GM23248 (cell line): ENCODE results near the gene VIM. TPM values are rescaled to one million over a fixed set of nuclear protein-coding genes. Genes with fewer than 3 reads are reported as not detected.

Experiments used
- DNase-seq: peaks from one replicate; pipeline ENCODE4 v3.0.0-alpha.2; 2015
- H2AFZ ChIP-seq: fragments of 200-600 bp; sonication (generic); 2 replicates; pipeline ENCODE4 v1.6.1; 2016; ENCODE audit warnings: antibody characterized with exemption
- H3F3A ChIP-seq: fragments of 200-600 bp; sonication (generic); 2 replicates; pipeline ENCODE4 v1.6.1; 2016; ENCODE audit warnings: mild to moderate bottlenecking, antibody characterized with exemption, mixed run types; ENCODE audit not compliant: insufficient read depth
- H3K27ac ChIP-seq: fragments of 200-600 bp; sonication (generic); 2 replicates; pipeline ENCODE4 v1.5.1; 2016; ENCODE audit warnings: mild to moderate bottlenecking
- H3K27me3 ChIP-seq: fragments of 200-600 bp; sonication (generic); replicated peaks from 2 replicates; pipeline ENCODE4 v1.6.1; 2016; ENCODE audit warnings: mild to moderate bottlenecking; ENCODE audit not compliant: insufficient read depth
- H3K36me3 ChIP-seq: fragments of 200-600 bp; sonication (generic); 2 replicates; pipeline ENCODE4 v1.6.1; 2016; ENCODE audit warnings: low read depth, mild to moderate bottlenecking
- H3K4me1 ChIP-seq: fragments of 200-600 bp; sonication (generic); 2 replicates; pipeline ENCODE4 v1.6.1; 2016; ENCODE audit warnings: mild to moderate bottlenecking; ENCODE audit not compliant: insufficient read depth
- H3K4me2 ChIP-seq: fragments of 200-600 bp; sonication (generic); one replicate; pipeline ENCODE4 v1.6.1; 2016; ENCODE audit warnings: mild to moderate bottlenecking; ENCODE audit not compliant: unreplicated experiment
- H3K4me3 ChIP-seq: fragments of 200-600 bp; sonication (generic); 2 replicates; pipeline ENCODE4 v1.5.1; 2016; ENCODE audit warnings: mild to moderate bottlenecking
- H3K79me2 ChIP-seq: fragments of 200-600 bp; sonication (generic); 2 replicates; pipeline ENCODE4 v1.6.1; 2016; ENCODE audit warnings: mild to moderate bottlenecking; ENCODE audit not compliant: insufficient read depth
- H3K9ac ChIP-seq: fragments of 200-600 bp; sonication (generic); 2 replicates; pipeline ENCODE4 v1.6.1; 2016; ENCODE audit warnings: mild to moderate bottlenecking
- H3K9me2 ChIP-seq: fragments of 200-600 bp; sonication (generic); 2 replicates; pipeline ENCODE4 v1.6.1; 2016; ENCODE audit warnings: mixed run types, mild to moderate bottlenecking, moderate library complexity; ENCODE audit not compliant: insufficient read depth
- H3K9me3 ChIP-seq: fragments of 200-600 bp; sonication (generic); one replicate; pipeline ENCODE4 v1.6.1; 2017; ENCODE audit warnings: low read depth
- H4K20me1 ChIP-seq: fragments of 200-600 bp; sonication (generic); 2 replicates; pipeline ENCODE4 v1.6.0; 2016; ENCODE audit not compliant: insufficient read depth
- EZH2 ChIP-seq: fragments of 200-600 bp; sonication (generic); IDR thresholded peaks from 2 replicates; pipeline ENCODE4 v1.6.1; 2018; ENCODE audit warnings: antibody characterized with exemption, mild to moderate bottlenecking; ENCODE audit not compliant: insufficient read depth, poor library complexity, severe bottlenecking
- EZH2phosphoT487 ChIP-seq: fragments of 200-600 bp; sonication (generic); IDR thresholded peaks from 2 replicates; pipeline ENCODE4 v1.6.1; 2018; ENCODE audit warnings: antibody characterized with exemption, moderate library complexity, mild to moderate bottlenecking, low read depth; ENCODE audit not compliant: insufficient read depth
- WGBS, 2 experiments: methylation state at CpG; one replicate each; pipeline ENCODE4 v1.1.6; 2015 to 2017; ENCODE audit warnings: low lambda C conversion rate in 2 of 2, low coverage in 1 of 2; ENCODE audit errors: missing lambda C conversion rate in 2 of 2; 5-methylcytosine and 5-hydroxymethylcytosine counted together
- in situ Hi-C: fragments of 300-500 bp; cut with MboI; formaldehyde crosslinking; loops from 2 replicates; pipeline ENCODE4 v1.15.0; 2020
- polyA plus RNA-seq: library from polyadenylated mRNA; unstranded; fragments of >200 nt; fragmentation: Nextera tagmentation; extraction: Ambion mirVana; gene quantifications from 2 replicates; pipeline ENCODE4 v1.2.1, GENCODE V29; 2016
- total RNA-seq: library from RNA; depleted of rRNA; stranded (reverse); fragments of >200 nt; shearing (Covaris generic); gene quantifications from 2 replicates; pipeline ENCODE4 v1.2.3, GENCODE V29; 2014; rRNA removed

The VIM gene
- total and polyA plus RNA-seq, 2 experiments from 2014 or later: 3,784 to 10,031 TPM

GRCh38 chr10:17286562-17287550, 58.8 kb downstream of the VIM start:
- H3K4me3 ChIP-seq: no peak overlapping the region
- no peaks in the 10 kb centered on the region for H3K79me2 ChIP-seq
- no peak overlapping the region for H3K27ac ChIP-seq
- WGBS, 2 experiments: 30 to 32% methylated on average over 10 of the region's 10 CpGs
- H3K27me3 ChIP-seq: peaks cover 48% of the 10 kb centered on the region
- H4K20me1 ChIP-seq: no peaks in the 10 kb centered on the region
- TF ChIP-seq EZH2phosphoT487: no peak
- TF ChIP-seq EZH2: no peak
- no peak overlapping the region for H3K9ac ChIP-seq
- H3K4me2 ChIP-seq: no peak overlapping the region
- H3K9me3 ChIP-seq: no peaks in the 10 kb centered on the region
- no peak overlapping the region for H2AFZ ChIP-seq
- no peaks in the 10 kb centered on the region for H3F3A ChIP-seq
- H3K4me1 ChIP-seq: no peaks in the 10 kb centered on the region
- no peaks in the 10 kb centered on the region for H3K36me3 ChIP-seq
- no peak for DNase-seq
- no peaks in the 10 kb centered on the region for H3K9me2 ChIP-seq
- in situ Hi-C loops: no loop called here

Other genes with a start within 250 kb of the VIM start
- 0.65 and 2.8 TPM in 2 replicates for gene CUBN, start 98.4 kb upstream of the VIM start, total RNA-seq
- gene CUBN, start 98.4 kb upstream of the VIM start, polyA plus RNA-seq: 0.23 and 0.41 TPM in 2 replicates
- 4.4 and 13.0 TPM in 2 replicates for gene TRDMT1, start 26.6 kb upstream of the VIM start, total RNA-seq
- 4.3 and 7.2 TPM in 2 replicates for gene TRDMT1, start 26.6 kb upstream of the VIM start, polyA plus RNA-seq
- gene ST8SIA6, start 226.4 kb downstream of the VIM start, total RNA-seq: not detected in 2 replicates
- not detected in 2 replicates for gene ST8SIA6, start 226.4 kb downstream of the VIM start, polyA plus RNA-seq